Measurements from ENCODE around the gene ENTPD7. TPM values are rescaled to one million over a fixed set of nuclear protein-coding genes. Genes with fewer than 3 reads are reported as not detected.

Gene ENTPD7
- total RNA-seq, 5 donors from 2014 or later (not counting 1 experiment from before 2014, with no cell fraction given) = 2.6 to 3.8 (median 3.4) TPM

- DNase-seq (no peak), ATAC-seq (replicated peaks in 1 of 4) (no peak)
- Mint-ChIP-seq H3K36me3 (no peaks in the 10 kb centered on the region), H3K27me3 (peaks cover 29 to 41% of the 10 kb centered on the region in 2 donors), H3K4me1 (no peaks in the 10 kb centered on the region), H3K27ac (no peak overlapping the region), H3K4me3 (no peak overlapping the region), H3K9me3 (no peaks in the 10 kb centered on the region)
- H3K4me1 ChIP-seq (ENCODE audit: control insufficient read depth in 1 of 2, extremely low read depth in 1 of 2, insufficient read depth in 2 of 2, low read length in 2 of 2) = no peaks in the 10 kb centered on the region
- ChIA-PET CTCF (interaction anchor here in 1 of 2 donors (1.6 kb wide), 1 partner anchor 13 kb away, joined by 4 read pairs; no protein-coding TSS in a partner anchor), POLR2A (interaction anchor here in 1 of 2 donors (0.6 kb wide), 1 partner anchor 247 kb away, joined by 3 read pairs; no protein-coding TSS in a partner anchor)
- peaks cover 0 to 10% of the 10 kb centered on the region in 2 experiments for H3K27me3 ChIP-seq (replicated peaks in 1 of 2; ENCODE audit: control insufficient read depth in 2 of 2, extremely low read depth in 1 of 2, insufficient read depth in 2 of 2, low read length in 1 of 2)
- H3K27ac ChIP-seq (ENCODE audit: low read length) = no peak overlapping the region
- H3K36me3 ChIP-seq (ENCODE audit: control insufficient read depth in 2 of 2, extremely low read depth in 1 of 2, insufficient read depth in 1 of 2, low read length in 1 of 2) = no peaks in the 10 kb centered on the region
- no peaks in the 10 kb centered on the region for H3K9me3 ChIP-seq
- no CpG with 5 or more reads among the region's 3 CpGs for WGBS (ENCODE audit: insufficient coverage)
- no peak overlapping the region for H3K4me3 ChIP-seq (ENCODE audit: control insufficient read depth in 1 of 2, extremely low read depth in 1 of 2, low read length in 1 of 2)
These were observed 27.8 kb upstream of the ENTPD7 start for GRCh38 chr10:99631496-99631895.

- H3K36me3 Mint-ChIP-seq = no peaks in the 10 kb centered on the region
- H3K9me3 Mint-ChIP-seq = no peaks in the 10 kb centered on the region
- peaks cover 33 to 39% of the 10 kb centered on the region in 2 donors for H3K27me3 Mint-ChIP-seq
- DNase-seq = no peak
- ChIA-PET CTCF (interaction anchor here in 1 of 2 donors (0.7 kb wide), 1 partner anchor 105 kb away, joined by 8 read pairs; no protein-coding TSS in a partner anchor), POLR2A (no interaction called here)
- Histone ChIP-seq H3K36me3 (ENCODE audit: control insufficient read depth in 2 of 2, extremely low read depth in 1 of 2, insufficient read depth in 1 of 2, low read length in 1 of 2) (no peaks in the 10 kb centered on the region), H3K4me3 (ENCODE audit: control insufficient read depth in 1 of 2, extremely low read depth in 1 of 2, low read length in 1 of 2) (no peak overlapping the region), H3K27ac (ENCODE audit: low read length) (no peak overlapping the region), H3K9me3 (no peaks in the 10 kb centered on the region), H3K4me1 (ENCODE audit: control insufficient read depth in 1 of 2, extremely low read depth in 1 of 2, insufficient read depth in 2 of 2, low read length in 2 of 2) (no peaks in the 10 kb centered on the region), H3K27me3 (replicated peaks in 1 of 2; ENCODE audit: control insufficient read depth in 2 of 2, extremely low read depth in 1 of 2, insufficient read depth in 2 of 2, low read length in 1 of 2) (peaks cover 0 to 10% of the 10 kb centered on the region in 2 experiments)
- ATAC-seq (replicated peaks in 1 of 4) = no peak
- no peak overlapping the region for H3K4me3 Mint-ChIP-seq
- H3K27ac Mint-ChIP-seq = no peak overlapping the region
- no peaks in the 10 kb centered on the region for H3K4me1 Mint-ChIP-seq
These were observed 25.5 kb upstream of the ENTPD7 start for GRCh38 chr10:99633832-99634231.

- ATAC-seq (replicated peaks in 1 of 4) = no peak
- H3K36me3 Mint-ChIP-seq = peaks cover 3% of the 10 kb centered on the region
- no CpG with 5 or more reads among the region's 2 CpGs for WGBS (ENCODE audit: insufficient coverage)
- H3K27me3 ChIP-seq (replicated peaks in 1 of 2; ENCODE audit: control insufficient read depth in 2 of 2, extremely low read depth in 1 of 2, insufficient read depth in 2 of 2, low read length in 1 of 2) = peaks cover 0 to 21% of the 10 kb centered on the region in 2 experiments
- H3K27ac ChIP-seq (ENCODE audit: low read length) = no peak overlapping the region
- H3K4me1 Mint-ChIP-seq = no peaks in the 10 kb centered on the region
- H3K4me3 ChIP-seq (ENCODE audit: control insufficient read depth in 1 of 2, extremely low read depth in 1 of 2, low read length in 1 of 2) = no peak overlapping the region
- H3K27ac Mint-ChIP-seq = no peak overlapping the region
- H3K9me3 Mint-ChIP-seq = no peaks in the 10 kb centered on the region
- CTCF ChIA-PET = no interaction called here
- H3K4me1 ChIP-seq (ENCODE audit: control insufficient read depth in 1 of 2, extremely low read depth in 1 of 2, insufficient read depth in 2 of 2, low read length in 2 of 2) = no peaks in the 10 kb centered on the region
- POLR2A ChIA-PET = no interaction called here
- no peak for DNase-seq
- no peaks in the 10 kb centered on the region for H3K9me3 ChIP-seq
- no peaks in the 10 kb centered on the region for H3K36me3 ChIP-seq (ENCODE audit: control insufficient read depth in 2 of 2, extremely low read depth in 1 of 2, insufficient read depth in 1 of 2, low read length in 1 of 2)
- peaks cover 43 to 54% of the 10 kb centered on the region in 2 donors for H3K27me3 Mint-ChIP-seq
- no peak overlapping the region for H3K4me3 Mint-ChIP-seq
These were observed 11.6 kb upstream of the ENTPD7 start for GRCh38 chr10:99647601-99648151.

- H3K27me3 ChIP-seq (replicated peaks in 1 of 2; ENCODE audit: control insufficient read depth in 2 of 2, extremely low read depth in 1 of 2, insufficient read depth in 2 of 2, low read length in 1 of 2) = peaks cover 0 to 21% of the 10 kb centered on the region in 2 experiments
- ATAC-seq (replicated peaks in 1 of 4) = no peak
- no peaks in the 10 kb centered on the region for H3K4me1 Mint-ChIP-seq
- ChIA-PET POLR2A (no interaction called here), CTCF (interaction anchor here in 1 of 2 donors (0.6 kb wide), 1 partner anchor 89 kb away, joined by 5 read pairs; no protein-coding TSS in a partner anchor)
- no peaks in the 10 kb centered on the region for H3K9me3 Mint-ChIP-seq
- H3K4me1 ChIP-seq (ENCODE audit: control insufficient read depth in 1 of 2, extremely low read depth in 1 of 2, insufficient read depth in 2 of 2, low read length in 2 of 2) = no peaks in the 10 kb centered on the region
- no peaks in the 10 kb centered on the region for H3K36me3 ChIP-seq (ENCODE audit: control insufficient read depth in 2 of 2, extremely low read depth in 1 of 2, insufficient read depth in 1 of 2, low read length in 1 of 2)
- 0% methylated on average over 1 of the region's 1 CpG for WGBS (ENCODE audit: insufficient coverage)
- H3K36me3 Mint-ChIP-seq = peaks cover 6% of the 10 kb centered on the region
- DNase-seq = no peak
- H3K4me3 ChIP-seq (ENCODE audit: control insufficient read depth in 1 of 2, extremely low read depth in 1 of 2, low read length in 1 of 2) = no peak overlapping the region
- H3K27me3 Mint-ChIP-seq = peaks cover 47 to 59% of the 10 kb centered on the region in 2 donors
- H3K4me3 Mint-ChIP-seq = no peak overlapping the region
- no peak overlapping the region for H3K27ac ChIP-seq (ENCODE audit: low read length)
- H3K9me3 ChIP-seq = no peaks in the 10 kb centered on the region
- H3K27ac Mint-ChIP-seq = no peak overlapping the region
These were observed 10.6 kb upstream of the ENTPD7 start for GRCh38 chr10:99648717-99649116.

- ChIA-PET POLR2A (no interaction called here), CTCF (no interaction called here)
- Histone ChIP-seq H3K9me3 (no peaks in the 10 kb centered on the region), H3K27me3 (replicated peaks in 1 of 2; ENCODE audit: control insufficient read depth in 2 of 2, extremely low read depth in 1 of 2, insufficient read depth in 2 of 2, low read length in 1 of 2) (peaks cover 3 to 20% of the 10 kb centered on the region in 2 experiments), H3K36me3 (ENCODE audit: control insufficient read depth in 2 of 2, extremely low read depth in 1 of 2, insufficient read depth in 1 of 2, low read length in 1 of 2) (no peaks in the 10 kb centered on the region), H3K27ac (ENCODE audit: low read length) (no peak overlapping the region), H3K4me3 (ENCODE audit: control insufficient read depth in 1 of 2, extremely low read depth in 1 of 2, low read length in 1 of 2) (no peak overlapping the region), H3K4me1 (ENCODE audit: control insufficient read depth in 1 of 2, extremely low read depth in 1 of 2, insufficient read depth in 2 of 2, low read length in 2 of 2) (no peaks in the 10 kb centered on the region)
- peaks cover 0 to 2% (median under 1%) of the 10 kb centered on the region in 3 donors for H3K4me1 Mint-ChIP-seq
- DNase-seq = no peak
- ATAC-seq (replicated peaks in 1 of 4) = no peak
- H3K9me3 Mint-ChIP-seq = no peaks in the 10 kb centered on the region
- peaks cover 40 to 59% of the 10 kb centered on the region in 2 donors for H3K27me3 Mint-ChIP-seq
- H3K36me3 Mint-ChIP-seq = peaks cover 6% of the 10 kb centered on the region
- H3K4me3 Mint-ChIP-seq = no peak overlapping the region
- no peak overlapping the region for H3K27ac Mint-ChIP-seq
- WGBS (ENCODE audit: insufficient coverage) = no CpG with 5 or more reads among the region's 4 CpGs
These were observed 6.4 kb upstream of the ENTPD7 start for GRCh38 chr10:99652800-99653390.

GRCh38 chr10:99654390-99655175, 4.7 kb upstream of the ENTPD7 start:
- no peaks in the 10 kb centered on the region for H3K9me3 ChIP-seq
- peaks cover 2 to 10% of the 10 kb centered on the region in 2 experiments for H3K4me1 ChIP-seq (ENCODE audit: control insufficient read depth in 1 of 2, extremely low read depth in 1 of 2, insufficient read depth in 2 of 2, low read length in 2 of 2)
- Mint-ChIP-seq H3K27ac (no peak overlapping the region), H3K4me1 (peaks cover 12 to 14% (median 13%) of the 10 kb centered on the region in 3 donors), H3K4me3 (no peak overlapping the region), H3K27me3 (peaks cover 29 to 52% of the 10 kb centered on the region in 2 donors), H3K9me3 (no peaks in the 10 kb centered on the region), H3K36me3 (peaks cover 6% of the 10 kb centered on the region)
- peaks cover 3 to 18% of the 10 kb centered on the region in 2 experiments for H3K27me3 ChIP-seq (replicated peaks in 1 of 2; ENCODE audit: control insufficient read depth in 2 of 2, extremely low read depth in 1 of 2, insufficient read depth in 2 of 2, low read length in 1 of 2)
- H3K36me3 ChIP-seq (ENCODE audit: control insufficient read depth in 2 of 2, extremely low read depth in 1 of 2, insufficient read depth in 1 of 2, low read length in 1 of 2) = no peaks in the 10 kb centered on the region
- DNase-seq (no peak), ATAC-seq (replicated peaks in 1 of 4) (no peak)
- POLR2A ChIA-PET = no interaction called here
- no peak overlapping the region for H3K27ac ChIP-seq (ENCODE audit: low read length)
- WGBS (ENCODE audit: insufficient coverage) = 85% methylated on average over 5 of the region's 9 CpGs
- CTCF ChIA-PET = no interaction called here
- no peak overlapping the region for H3K4me3 ChIP-seq (ENCODE audit: control insufficient read depth in 1 of 2, extremely low read depth in 1 of 2, low read length in 1 of 2)
